PC-3 (cell line): ENCODE data around the gene SERPINA12. TPM values are rescaled to one million over a fixed set of nuclear protein-coding genes. Genes with fewer than 3 reads are reported as not detected.
"Not testable (repeated sequence)": the region's sequence is repeated elsewhere in the genome, so short reads cannot be mapped to it uniquely, and the experiment has no call there.

ENCODE experiments used
- ATAC-seq: fragments of 200-7000 bp; cut with Tn5 transposase; 2 replicates; pipeline ENCODE4 v1.9.1; 2020; ENCODE audit warnings: mild to moderate bottlenecking, moderate library complexity
- BruUV-seq: library from RNA; stranded (reverse); fragments of 400-500 nt; replicated peaks from 2 replicates; lab custom pipeline; 2021; lab: Mats Ljungman, UMichigan
- CTCF ChIA-PET: fragments of 300-600 bp; sonication (Branson Sonifier 250); formaldehyde crosslinking; loops from one replicate; lab custom pipeline; 2022; ENCODE audit warnings: antibody characterized with exemption; lab: Charles Lee
- POLR2A ChIA-PET: fragments of 300-600 bp; sonication (Branson Sonifier 250); formaldehyde crosslinking; loops from one replicate; lab custom pipeline; 2022; ENCODE audit warnings: antibody characterized with exemption; ENCODE audit not compliant: unreplicated experiment; lab: Charles Lee
- DNase-seq: peaks from one replicate; pipeline ENCODE4 v3.0.0-alpha.2; 2015
- H2AFZ ChIP-seq: fragments of 300-600 bp; sonication (generic); 2 replicates; pipeline ENCODE4 v1.6.0; 2016; ENCODE audit warnings: antibody characterized with exemption, low read length
- H3F3A ChIP-seq: fragments of 300-600 bp; sonication (generic); one replicate; pipeline ENCODE4 v1.6.0; 2017; ENCODE audit warnings: antibody characterized with exemption, low read length, control low read depth, mild to moderate bottlenecking; ENCODE audit not compliant: unreplicated experiment
- H3K27ac ChIP-seq: fragments of 300-600 bp; sonication (generic); 2 replicates; pipeline ENCODE4 v1.5.1; 2016; ENCODE audit warnings: mild to moderate bottlenecking, low read length
- H3K27me3 ChIP-seq: fragments of 300-600 bp; sonication (generic); 2 replicates; pipeline ENCODE4 v1.6.1; 2016; ENCODE audit warnings: low read length, mixed read lengths
- H3K36me3 ChIP-seq: fragments of 300-600 bp; sonication (generic); 2 replicates; pipeline ENCODE4 v1.6.1; 2016; ENCODE audit warnings: low read depth, mixed run types, low read length, mixed read lengths
- H3K4me1 ChIP-seq: fragments of 300-600 bp; sonication (generic); 2 replicates; pipeline ENCODE4 v1.5.1; 2016; ENCODE audit warnings: low read length; ENCODE audit not compliant: insufficient read depth
- H3K4me2 ChIP-seq: fragments of 300-600 bp; sonication (generic); 2 replicates; pipeline ENCODE4 v1.6.0; 2016; ENCODE audit warnings: low read length
- H3K4me3 ChIP-seq: fragments of 300-600 bp; sonication (generic); 2 replicates; pipeline ENCODE4 v1.5.1; 2016; ENCODE audit warnings: mild to moderate bottlenecking, low read length, mixed read lengths
- H3K79me2 ChIP-seq: fragments of 300-600 bp; sonication (generic); 2 replicates; pipeline ENCODE4 v1.6.1; 2017; ENCODE audit warnings: low read length, mixed read lengths
- H3K9ac ChIP-seq: fragments of 300-600 bp; sonication (generic); 2 replicates; pipeline ENCODE4 v1.6.0; 2016; ENCODE audit warnings: mild to moderate bottlenecking, low read length
- H3K9me2 ChIP-seq: fragments of 300-600 bp; sonication (generic); replicated peaks from 2 replicates; pipeline ENCODE4 v1.6.1; 2016; ENCODE audit warnings: mixed run types, low read length, mixed read lengths
- H3K9me3 ChIP-seq: fragments of 300-600 bp; sonication (generic); 2 replicates; pipeline ENCODE4 v1.6.1; 2016; ENCODE audit warnings: low read length, mixed read lengths
- H4K20me1 ChIP-seq: fragments of 300-600 bp; sonication (generic); 2 replicates; pipeline ENCODE4 v1.6.1; 2016; ENCODE audit warnings: low read length, mixed read lengths
- EZH2 ChIP-seq: fragments of 300-600 bp; sonication (generic); IDR thresholded peaks from one replicate; pipeline ENCODE4 v1.6.1; 2017; ENCODE audit warnings: antibody characterized with exemption, mild to moderate bottlenecking, low read length; ENCODE audit not compliant: unreplicated experiment
- EZH2phosphoT487 ChIP-seq: fragments of 300-600 bp; sonication (generic); IDR thresholded peaks from 2 replicates; pipeline ENCODE4 v1.6.1; 2018; ENCODE audit warnings: mild to moderate bottlenecking, antibody characterized with exemption, low read length, borderline replicate concordance
- intact Hi-C: fragments of 100-400 bp; cut with micrococcal nuclease; formaldehyde crosslinking; loops from 2 replicates; pipeline ENCODE4 v1.9.0; 2023
- total RNA-seq: library from RNA; depleted of rRNA; stranded (reverse); fragments of >200 nt; gene quantifications from 2 replicates; pipeline ENCODE4 v1.2.3, GENCODE V29; 2014
- TF ChIP-seq, protein P1 (sequence below): fragments of 300-600 bp; sonication (generic); conservative IDR thresholded peaks from 2 replicates; pipeline ENCODE4 v1.5.1; 2017; ENCODE audit warnings: antibody characterized with exemption, low read depth, mild to moderate bottlenecking, low read length

Gene SERPINA12
- total RNA-seq, 1 experiment from 2014 or later = not detected

DNA sequence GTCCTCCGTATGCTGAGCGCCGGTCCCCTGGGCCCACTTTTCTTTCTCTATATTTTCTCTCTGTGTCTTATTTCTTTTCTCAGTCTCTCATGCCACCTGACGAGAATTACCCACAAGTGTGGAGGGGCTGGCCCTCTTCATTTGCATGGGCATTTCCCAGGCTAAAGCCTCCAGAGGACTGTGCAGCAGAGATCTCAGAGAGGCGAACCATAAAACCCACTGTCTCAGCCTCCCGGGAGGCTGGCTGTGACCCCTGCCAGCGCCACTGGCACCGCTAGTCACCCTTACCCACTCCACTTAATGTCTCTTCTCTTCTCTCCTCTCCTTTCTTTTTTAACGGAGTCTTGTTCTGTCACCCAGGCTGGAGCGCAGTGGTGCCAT, 26.2 kb downstream of the SERPINA12 start:
- ATAC-seq (no peak), DNase-seq (no peak)
- ChIA-PET CTCF (no interaction called here), POLR2A (no interaction called here)
- H3F3A ChIP-seq = no peaks in the 10 kb centered on the region
- H3K36me3 ChIP-seq = no peaks in the 10 kb centered on the region
- no peak overlapping the region for H3K27ac ChIP-seq
- intact Hi-C loops = no loop called here
- no peaks in the 10 kb centered on the region for H3K79me2 ChIP-seq
- no peak overlapping the region for H3K9ac ChIP-seq
- TF ChIP-seq EZH2phosphoT487 = no peak
- TF ChIP-seq, protein P1, sequence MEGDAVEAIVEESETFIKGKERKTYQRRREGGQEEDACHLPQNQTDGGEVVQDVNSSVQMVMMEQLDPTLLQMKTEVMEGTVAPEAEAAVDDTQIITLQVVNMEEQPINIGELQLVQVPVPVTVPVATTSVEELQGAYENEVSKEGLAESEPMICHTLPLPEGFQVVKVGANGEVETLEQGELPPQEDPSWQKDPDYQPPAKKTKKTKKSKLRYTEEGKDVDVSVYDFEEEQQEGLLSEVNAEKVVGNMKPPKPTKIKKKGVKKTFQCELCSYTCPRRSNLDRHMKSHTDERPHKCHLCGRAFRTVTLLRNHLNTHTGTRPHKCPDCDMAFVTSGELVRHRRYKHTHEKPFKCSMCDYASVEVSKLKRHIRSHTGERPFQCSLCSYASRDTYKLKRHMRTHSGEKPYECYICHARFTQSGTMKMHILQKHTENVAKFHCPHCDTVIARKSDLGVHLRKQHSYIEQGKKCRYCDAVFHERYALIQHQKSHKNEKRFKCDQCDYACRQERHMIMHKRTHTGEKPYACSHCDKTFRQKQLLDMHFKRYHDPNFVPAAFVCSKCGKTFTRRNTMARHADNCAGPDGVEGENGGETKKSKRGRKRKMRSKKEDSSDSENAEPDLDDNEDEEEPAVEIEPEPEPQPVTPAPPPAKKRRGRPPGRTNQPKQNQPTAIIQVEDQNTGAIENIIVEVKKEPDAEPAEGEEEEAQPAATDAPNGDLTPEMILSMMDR = no peak
- no peak for TF ChIP-seq EZH2
- no peak overlapping the region for H3K4me2 ChIP-seq
- peaks cover 17% of the 10 kb centered on the region for H3K27me3 ChIP-seq
- 0 out of 2 replicates have a peak, but pooled peaks cover 3% of the 10 kb centered on the region for H3K9me3 ChIP-seq
- H4K20me1 ChIP-seq = no peaks in the 10 kb centered on the region
- no peaks in the 10 kb centered on the region for H3K9me2 ChIP-seq
- H3K4me1 ChIP-seq = no peaks in the 10 kb centered on the region
- H3K4me3 ChIP-seq = no peak overlapping the region
- no TSS peak for BruUV-seq
- H2AFZ ChIP-seq = no peak overlapping the region

DNA sequence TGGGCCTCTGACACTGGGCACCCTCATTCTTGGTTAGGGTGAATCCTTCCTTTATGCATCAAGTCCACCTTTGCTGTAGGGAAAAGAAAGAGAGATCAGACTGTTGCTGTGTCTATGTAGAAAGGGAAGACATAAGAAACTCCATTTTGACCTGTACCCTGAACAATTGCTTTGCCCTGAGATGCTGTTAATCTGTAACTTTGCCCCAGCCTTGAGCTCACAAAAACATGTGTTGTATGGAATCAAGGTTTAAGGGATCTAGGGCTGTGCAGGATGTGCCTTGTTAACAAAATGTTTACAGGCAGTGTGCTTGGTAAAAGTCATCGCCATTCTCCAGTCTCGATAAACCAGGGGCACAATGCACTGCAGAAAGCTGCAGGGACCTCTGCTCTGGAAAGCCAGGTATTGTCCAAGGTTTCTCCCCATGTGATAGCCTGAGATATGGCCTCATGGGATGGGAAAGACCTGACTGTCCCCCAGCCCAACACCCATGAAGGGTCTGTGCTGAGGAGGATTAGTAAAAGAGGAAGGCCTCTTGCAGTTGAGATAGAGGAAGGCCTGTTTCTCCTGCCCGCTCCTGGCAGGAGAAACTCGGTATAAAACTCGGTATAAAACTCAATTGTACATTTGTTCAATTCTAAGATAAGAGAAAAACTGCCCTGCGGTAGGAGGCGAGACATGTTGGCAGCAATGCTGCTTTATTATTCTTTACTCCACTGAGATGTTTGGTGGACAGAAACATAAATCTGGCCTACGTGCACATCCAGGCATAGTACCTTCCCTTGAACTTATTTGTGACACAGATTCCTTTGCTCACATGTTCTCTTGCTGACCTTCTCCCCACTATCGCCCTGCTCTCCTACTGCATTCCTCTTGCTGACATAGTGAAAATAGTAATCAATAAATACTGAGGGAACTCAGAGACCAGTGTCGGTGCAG, 26.9 kb downstream of the SERPINA12 start:
- H3K4me3 ChIP-seq, H3K4me1 ChIP-seq: not testable (repeated sequence)

DNA sequence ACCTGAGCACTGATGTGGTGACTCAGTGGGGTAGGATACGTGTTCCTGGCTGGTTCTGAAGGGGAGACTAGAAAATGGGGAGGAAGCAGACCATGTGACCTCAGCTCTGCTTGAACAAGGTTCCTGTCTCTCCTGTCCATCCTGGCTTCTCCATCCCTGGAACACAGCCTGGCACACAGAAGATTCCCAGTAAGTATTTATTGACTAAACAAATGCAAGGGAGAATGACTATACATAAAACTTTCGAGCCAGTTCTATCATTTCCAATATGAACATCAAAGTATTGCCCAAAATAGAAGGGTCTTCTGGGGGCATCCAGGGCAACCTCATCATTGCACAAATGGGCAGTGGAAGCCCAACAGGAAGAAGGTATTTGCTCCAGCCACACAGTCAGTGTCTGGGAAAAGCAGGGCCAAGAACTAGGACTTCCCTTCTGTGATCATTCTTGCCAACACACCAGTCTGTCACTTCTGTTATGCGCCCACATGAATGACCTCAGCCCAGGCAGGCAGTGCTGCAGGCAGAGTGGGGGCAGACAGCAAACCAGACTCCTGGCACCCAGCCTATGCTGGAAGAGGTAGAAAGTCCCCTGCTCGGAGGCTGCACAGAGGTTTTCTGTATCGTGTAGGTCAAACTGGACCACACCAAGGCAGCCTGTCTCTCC, 27.7 kb downstream of the SERPINA12 start:
- BruUV-seq = no TSS peak
- ATAC-seq (no peak), DNase-seq (no peak)
- POLR2A ChIA-PET = no interaction called here
- no peak overlapping the region for H3K9ac ChIP-seq
- no peaks in the 10 kb centered on the region for H3K4me1 ChIP-seq
- no peaks in the 10 kb centered on the region for H4K20me1 ChIP-seq
- H3K4me2 ChIP-seq = no peak overlapping the region
- intact Hi-C loops = no loop called here
- no peaks in the 10 kb centered on the region for H3K9me2 ChIP-seq
- no peak overlapping the region for H3K27ac ChIP-seq
- TF ChIP-seq EZH2 (no peak), EZH2phosphoT487 (no peak)
- TF ChIP-seq, protein P1 = no peak
- H3K79me2 ChIP-seq = no peaks in the 10 kb centered on the region
- H3K27me3 ChIP-seq = 0 out of 2 replicates have a peak, but pooled peaks cover 4% of the 10 kb centered on the region
- no peaks in the 10 kb centered on the region for H3F3A ChIP-seq
- H3K9me3 ChIP-seq = 0 out of 2 replicates have a peak, but pooled peaks cover 3% of the 10 kb centered on the region
- H3K4me3 ChIP-seq = no peak overlapping the region
- no peaks in the 10 kb centered on the region for H3K36me3 ChIP-seq
- CTCF ChIA-PET = no interaction called here
- no peak overlapping the region for H2AFZ ChIP-seq

More for the DNA sequence above, 26.9 kb downstream of the SERPINA12 start:
- H3K79me2 ChIP-seq, H3K27ac ChIP-seq, H4K20me1 ChIP-seq, H3K9me3 ChIP-seq, ATAC-seq, H3K9ac ChIP-seq, BruUV-seq, DNase-seq, H3K9me2 ChIP-seq, H3F3A ChIP-seq, H2AFZ ChIP-seq, H3K4me2 ChIP-seq, H3K36me3 ChIP-seq, intact Hi-C loops, POLR2A ChIA-PET, CTCF ChIA-PET: not testable (repeated sequence)
- H3K27me3 ChIP-seq = peaks cover 11% of the 10 kb centered on the region
